Mucosa of descending colon (tissue), 3 donors: ENCODE results near the gene SCFD1. TPM values are rescaled to one million over a fixed set of nuclear protein-coding genes. Genes with fewer than 3 reads are reported as not detected.

Source experiments
- ATAC-seq: fragments of 200-7000 bp; cut with Tn5 transposase; one replicate; pipeline ENCODE4 v1.9.1; 2020; ENCODE audit warnings: mild to moderate bottlenecking, moderate library complexity
- DNase-seq, 3 donors: peaks; one replicate each; pipeline ENCODE4 v3.0.0-alpha.2; 2020
- H3K36me3 ChIP-seq: fragments of 200-600 bp; one replicate; pipeline ENCODE4 v1.8.0; 2021; ENCODE audit warnings: low read depth, mild to moderate bottlenecking
- H3K4me1 ChIP-seq: fragments of 200-600 bp; one replicate; pipeline ENCODE4 v1.8.0; 2021; ENCODE audit warnings: low read depth, mild to moderate bottlenecking
- H3K4me3 ChIP-seq: fragments of 200-600 bp; one replicate; pipeline ENCODE4 v1.8.0; 2021; ENCODE audit warnings: mild to moderate bottlenecking
- H3K9me3 ChIP-seq: fragments of 200-600 bp; one replicate; pipeline ENCODE4 v1.8.0; 2021; ENCODE audit warnings: mild to moderate bottlenecking
- CTCF ChIP-seq: fragments of 200-600 bp; IDR thresholded peaks from one replicate; pipeline ENCODE4 v1.8.0; 2022; ENCODE audit warnings: antibody characterized with exemption, mild to moderate bottlenecking
- intact Hi-C, 2 donors: fragments of 100-400 bp; cut with DNase I in 1 of 2; cut with micrococcal nuclease in 1 of 2; formaldehyde crosslinking; loops; one replicate each; pipeline versions ENCODE4 v1.11.0 to v1.11.1; 2022; cut with DNase I, micrococcal nuclease
- total RNA-seq, 3 donors: library from RNA; stranded (reverse); fragmentation: NEBNext Ultra II Directional in 2 of 3; extraction: Animal tissue kit (Norgen Biotek cat#: 25700) in 2 of 3; gene quantifications; one replicate each; pipeline versions ENCODE4 v1.2.1 to v1.2.4, GENCODE V29; 2021 to 2023
- donor health status: DM: no; HTN: no; CAD: no; lungs with moderate emphysema.
- donor health status: DM: no; HTN: no; CAD: no.
- donor health status: DM: no; HTN: yes; CAD: no.

Gene SCFD1
- total RNA-seq, 3 donors from 2014 or later, result 55.4 to 79.3 (median 56.5) TPM

GRCh38 chr14:30648471-30648870 is 26.4 kb downstream of the SCFD1 start:
- Histone ChIP-seq H3K4me1 (no peaks in the 10 kb centered on the region), H3K9me3 (peaks cover 5% of the 10 kb centered on the region), H3K36me3 (no peaks in the 10 kb centered on the region), H3K4me3 (no peak overlapping the region)
- intact Hi-C loops, result no loop called here
- ATAC-seq (no peak), DNase-seq (no peak)
- no peak for TF ChIP-seq CTCF

- H3K9me3 ChIP-seq, result no peaks in the 10 kb centered on the region
- intact Hi-C loops, result no loop called here
- DNase-seq (no peak), ATAC-seq (no peak)
- H3K4me3 ChIP-seq, result no peak overlapping the region
- H3K36me3 ChIP-seq, result no peaks in the 10 kb centered on the region
- H3K4me1 ChIP-seq, result no peaks in the 10 kb centered on the region
- no peak for TF ChIP-seq CTCF
These were observed 29.8 kb downstream of the SCFD1 start for GRCh38 chr14:30651937-30652336.

GRCh38 chr14:30655124-30655523 is 33.0 kb downstream of the SCFD1 start:
- Histone ChIP-seq H3K4me3 (no peak overlapping the region), H3K36me3 (no peaks in the 10 kb centered on the region), H3K9me3 (no peaks in the 10 kb centered on the region), H3K4me1 (no peaks in the 10 kb centered on the region)
- peak; percentile 89 for ATAC-seq
- intact Hi-C loops, result no loop called here
- TF ChIP-seq CTCF, result no peak
- no peak for DNase-seq

- DNase-seq (no peak), ATAC-seq (no peak)
- intact Hi-C loops, result no loop called here
- H3K4me3 ChIP-seq, result no peak overlapping the region
- no peaks in the 10 kb centered on the region for H3K36me3 ChIP-seq
- no peak for TF ChIP-seq CTCF
- no peaks in the 10 kb centered on the region for H3K9me3 ChIP-seq
- H3K4me1 ChIP-seq, result no peaks in the 10 kb centered on the region
These were observed 33.5 kb downstream of the SCFD1 start for GRCh38 chr14:30655658-30656057.

- ATAC-seq, result peak; percentile 83
- intact Hi-C loops, result no loop called here
- no peaks in the 10 kb centered on the region for H3K9me3 ChIP-seq
- H3K36me3 ChIP-seq, result no peaks in the 10 kb centered on the region
- H3K4me3 ChIP-seq, result no peak overlapping the region
- H3K4me1 ChIP-seq, result no peaks in the 10 kb centered on the region
- TF ChIP-seq CTCF, result peak; percentile 51
- peak in 1 of 3 donors; percentile 56 for DNase-seq
These were observed 34.1 kb downstream of the SCFD1 start for GRCh38 chr14:30656190-30656632.

GRCh38 chr14:30657050-30657449 is 34.9 kb downstream of the SCFD1 start:
- intact Hi-C loops, result no loop called here
- Histone ChIP-seq H3K4me1 (no peaks in the 10 kb centered on the region), H3K4me3 (no peak overlapping the region), H3K9me3 (no peaks in the 10 kb centered on the region), H3K36me3 (no peaks in the 10 kb centered on the region)
- no peak for ATAC-seq
- TF ChIP-seq CTCF, result no peak
- no peak for DNase-seq
